ENCODE measurements around the gene THBS2.

DNA sequence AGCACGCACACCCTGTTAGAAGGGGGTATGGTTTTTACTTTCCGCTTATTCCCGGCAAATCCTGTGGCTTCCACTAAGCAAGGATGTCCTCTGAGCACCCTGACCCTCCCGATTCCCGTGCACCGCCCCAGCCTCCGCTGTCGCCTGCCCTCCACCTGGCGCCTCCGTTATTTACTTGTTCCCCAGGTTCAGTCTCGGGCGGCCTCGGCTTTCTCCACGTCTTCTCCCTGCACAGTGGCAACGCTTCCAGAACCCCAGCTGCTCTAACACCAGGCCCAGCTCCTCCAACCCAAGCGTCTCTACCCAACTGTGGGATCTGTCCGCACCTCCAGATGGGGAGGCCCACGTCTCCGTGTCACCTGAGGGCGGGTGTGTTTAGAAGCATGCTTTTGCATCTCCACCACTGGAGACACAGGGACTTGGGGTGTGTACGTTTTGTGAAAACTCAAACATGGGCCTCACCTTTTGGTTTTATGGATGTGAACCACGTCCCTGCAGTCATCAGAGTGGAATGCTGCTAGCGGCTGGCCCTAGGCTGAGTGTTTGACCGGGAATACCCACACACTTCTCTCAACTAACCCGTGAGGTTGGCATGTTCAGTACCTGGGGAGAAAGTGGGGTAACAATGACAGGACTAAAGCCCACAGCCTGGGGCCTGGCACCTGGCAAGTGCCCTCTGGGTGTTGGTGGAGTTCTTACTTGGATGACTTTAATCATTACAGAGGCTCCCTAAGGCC lies 79.9 kb downstream of the THBS2 start:
- TF ChIP-seq GATA2 (IDR thresholded peaks at IDR 0.05; ENCODE audit: low read depth, low read length) (no peak), GATA3 (IDR thresholded peaks at IDR 0.05; ENCODE audit: low read depth, low read length) (no peak)

Measured in SH-SY5Y (cell line).